ENCODE results near the gene RPRD1A.
"Not testable (repeated sequence)": the region's sequence is repeated elsewhere in the genome, so short reads cannot be mapped to it uniquely, and the experiment has no call there.

- TF ChIP-seq, protein P1, sequence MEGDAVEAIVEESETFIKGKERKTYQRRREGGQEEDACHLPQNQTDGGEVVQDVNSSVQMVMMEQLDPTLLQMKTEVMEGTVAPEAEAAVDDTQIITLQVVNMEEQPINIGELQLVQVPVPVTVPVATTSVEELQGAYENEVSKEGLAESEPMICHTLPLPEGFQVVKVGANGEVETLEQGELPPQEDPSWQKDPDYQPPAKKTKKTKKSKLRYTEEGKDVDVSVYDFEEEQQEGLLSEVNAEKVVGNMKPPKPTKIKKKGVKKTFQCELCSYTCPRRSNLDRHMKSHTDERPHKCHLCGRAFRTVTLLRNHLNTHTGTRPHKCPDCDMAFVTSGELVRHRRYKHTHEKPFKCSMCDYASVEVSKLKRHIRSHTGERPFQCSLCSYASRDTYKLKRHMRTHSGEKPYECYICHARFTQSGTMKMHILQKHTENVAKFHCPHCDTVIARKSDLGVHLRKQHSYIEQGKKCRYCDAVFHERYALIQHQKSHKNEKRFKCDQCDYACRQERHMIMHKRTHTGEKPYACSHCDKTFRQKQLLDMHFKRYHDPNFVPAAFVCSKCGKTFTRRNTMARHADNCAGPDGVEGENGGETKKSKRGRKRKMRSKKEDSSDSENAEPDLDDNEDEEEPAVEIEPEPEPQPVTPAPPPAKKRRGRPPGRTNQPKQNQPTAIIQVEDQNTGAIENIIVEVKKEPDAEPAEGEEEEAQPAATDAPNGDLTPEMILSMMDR (IDR thresholded peaks at IDR 0.05; ENCODE audit: poor library complexity): not testable (repeated sequence)
- TF ChIP-seq EZH2 (IDR thresholded peaks at IDR 0.05; ENCODE audit: borderline replicate concordance): not testable (repeated sequence)
These were observed 13.8 kb upstream of the RPRD1A start for GRCh38 chr18:36081118-36081517.

Data from hepatocyte (in vitro differentiated cells).